Activated T-cell treated with anti-CD3 and anti-CD28 coated beads, Interleukin-2, amount 50 U/mL, for 72 hours (primary cell): Measurements from ENCODE around the gene MET. TPM values are rescaled to one million over a fixed set of nuclear protein-coding genes. Genes with fewer than 3 reads are reported as not detected.

ENCODE experiments used
- ATAC-seq, 2 donors: fragments of 150-1000 bp; cut with Tn5 transposase; replicated peaks in 1 of 2; 2 replicates each; pipeline ENCODE4 v1.10.0; 2021; ENCODE audit warnings: moderate library complexity in 2 of 2, mild to moderate bottlenecking in 1 of 2
- DNase-seq, 2 donors: peaks; one replicate each; pipeline ENCODE4 v3.0.0; 2021 to 2022; ENCODE audit warnings: mixed read lengths in 1 of 2
- H3K27ac Mint-ChIP-seq: one replicate; pipeline ENCODE4 v1.8.0; 2022; ENCODE audit warnings: mild to moderate bottlenecking, moderate library complexity, mixed read lengths
- H3K27me3 Mint-ChIP-seq: one replicate; pipeline ENCODE4 v1.8.0; 2022; ENCODE audit warnings: low read depth, mixed read lengths
- H3K36me3 Mint-ChIP-seq, 2 donors: one replicate each; pipeline ENCODE4 v1.8.0; 2022; ENCODE audit warnings: mixed read lengths in 2 of 2, mild to moderate bottlenecking in 1 of 2; ENCODE audit not compliant: insufficient read depth in 2 of 2
- H3K4me1 Mint-ChIP-seq: one replicate; pipeline ENCODE4 v1.8.0; 2022; ENCODE audit warnings: low read depth, mixed read lengths
- H3K4me3 Mint-ChIP-seq, 2 donors: one replicate each; pipeline ENCODE4 v1.8.0; 2022; ENCODE audit warnings: mild to moderate bottlenecking in 2 of 2, mixed read lengths in 2 of 2, moderate library complexity in 2 of 2
- H3K9me3 Mint-ChIP-seq, 2 donors: one replicate each; pipeline ENCODE4 v1.8.0; 2022; ENCODE audit warnings: mixed read lengths in 2 of 2
- total RNA-seq, 2 donors: library from RNA; stranded (reverse); gene quantifications; one replicate each; pipeline ENCODE4 v1.2.3, GENCODE V29; 2022

Gene MET
- total RNA-seq, 2 donors from 2014 or later: 2.4 TPM

DNA sequence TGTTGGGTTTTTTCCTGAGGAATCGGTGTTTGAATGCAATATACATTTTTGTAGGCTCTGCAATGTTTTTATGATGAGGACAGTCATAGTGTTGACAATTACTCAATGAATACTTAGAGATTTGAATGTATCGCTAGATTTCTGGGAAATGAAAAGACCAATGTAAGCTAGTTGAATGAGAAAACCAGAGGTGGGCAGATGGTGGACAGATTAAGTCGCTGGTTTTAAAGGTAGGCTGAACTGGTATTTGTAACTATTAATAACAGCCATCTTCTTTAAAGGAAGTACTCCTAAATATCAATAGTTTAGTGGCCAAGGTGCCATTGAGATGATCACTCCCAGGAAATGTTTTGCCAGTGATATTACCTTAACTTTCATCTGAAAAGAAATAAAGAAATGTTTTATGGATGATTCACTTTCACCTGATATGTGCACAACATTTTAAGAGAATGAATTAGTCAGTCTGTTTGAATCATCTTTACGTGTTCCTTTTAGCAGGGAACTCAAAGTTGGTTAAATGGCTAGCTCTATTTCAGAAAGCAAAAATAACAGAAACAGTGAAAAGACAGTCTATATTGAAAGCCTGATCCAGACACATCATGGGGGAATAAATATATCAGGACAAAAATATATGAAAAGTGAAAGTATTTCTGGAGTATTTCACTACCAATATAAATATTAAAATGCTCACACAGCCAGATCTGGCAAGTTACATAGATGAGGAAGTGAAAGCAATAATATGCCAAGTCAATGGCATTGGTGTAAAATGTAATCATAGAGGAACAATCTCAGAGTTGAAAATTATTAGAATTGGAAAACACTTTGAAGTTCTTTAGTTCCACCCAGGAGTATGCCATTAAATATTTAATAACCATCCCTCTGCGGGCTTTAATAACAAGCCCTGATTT is 20.7 kb downstream of the MET start:
- DNase-seq: no peak

DNA sequence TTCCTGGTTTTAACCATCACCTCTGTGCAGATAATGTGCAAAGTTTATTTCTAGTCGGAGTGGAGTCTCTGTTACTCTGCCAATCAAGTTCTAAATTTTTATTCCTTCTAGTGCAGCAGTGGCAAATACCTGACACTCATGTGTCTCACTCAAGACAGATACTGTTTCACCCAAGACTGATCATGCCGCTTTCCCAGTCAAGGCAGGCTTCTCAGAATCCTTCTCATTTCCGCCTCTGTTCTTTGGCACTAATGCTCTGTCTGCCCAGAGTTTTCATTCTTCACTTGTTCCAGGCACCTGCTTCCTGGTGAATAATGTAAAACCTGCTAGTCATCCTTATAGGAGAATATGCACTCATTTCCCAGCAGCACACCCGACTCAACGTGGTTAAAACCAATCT is 24.7 kb downstream of the MET start:
- Mint-ChIP-seq H3K36me3 (no peaks in the 10 kb centered on the region), H3K4me3 (no peak overlapping the region), H3K9me3 (no peaks in the 10 kb centered on the region), H3K27ac (no peak overlapping the region), H3K27me3 (peaks cover 15% of the 10 kb centered on the region), H3K4me1 (no peaks in the 10 kb centered on the region)
- DNase-seq (no peak), ATAC-seq (no peak)

More for the DNA sequence above, 20.7 kb downstream of the MET start:
- Mint-ChIP-seq H3K4me1 (no peaks in the 10 kb centered on the region), H3K27ac (no peak overlapping the region), H3K27me3 (peaks cover 15% of the 10 kb centered on the region), H3K9me3 (no peaks in the 10 kb centered on the region), H3K36me3 (no peaks in the 10 kb centered on the region), H3K4me3 (no peak overlapping the region)
- ATAC-seq: no peak

DNA sequence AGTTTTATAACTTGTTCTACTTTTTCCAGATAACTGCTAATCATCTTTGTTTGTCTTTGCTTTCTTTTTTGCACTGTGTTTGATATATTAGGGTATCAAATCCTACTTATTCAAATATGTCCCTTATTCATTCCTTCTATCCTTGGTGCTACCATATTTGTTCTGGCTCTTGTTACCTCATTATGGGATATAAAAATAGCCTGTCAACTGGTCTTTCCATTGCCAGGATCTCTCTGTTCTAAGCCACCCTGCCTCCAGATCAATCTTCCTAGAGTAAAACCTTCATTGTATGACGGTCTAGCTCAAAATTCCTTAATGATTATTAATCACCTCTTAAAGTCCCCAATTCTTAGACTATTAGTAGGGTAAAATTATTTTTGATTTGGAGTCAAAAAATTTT is 25.2 kb downstream of the MET start:
- Mint-ChIP-seq H3K27me3 (peaks cover 17% of the 10 kb centered on the region), H3K4me3 (no peak overlapping the region), H3K9me3 (no peaks in the 10 kb centered on the region), H3K27ac (no peak overlapping the region), H3K4me1 (no peaks in the 10 kb centered on the region), H3K36me3 (no peaks in the 10 kb centered on the region)
- DNase-seq: no peak
- ATAC-seq: no peak

DNA sequence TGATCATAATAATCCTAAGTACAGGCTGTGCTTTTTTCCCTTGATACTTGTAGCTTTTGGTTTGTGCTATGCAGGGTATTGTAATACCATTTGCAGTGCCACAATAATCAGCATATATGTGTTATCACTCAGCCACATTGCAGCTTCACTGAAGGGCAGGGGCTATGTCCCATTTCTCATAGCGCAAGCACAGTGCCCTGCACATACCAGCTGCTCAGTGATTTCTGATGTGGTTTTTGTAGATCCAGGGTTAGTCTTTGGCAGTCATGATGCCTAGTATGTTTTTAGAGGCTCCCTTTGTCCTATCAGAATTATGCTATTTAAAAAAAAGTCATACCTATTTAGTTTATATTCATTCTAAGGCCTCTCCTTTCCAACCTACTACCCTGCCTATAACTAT is 25.8 kb downstream of the MET start:
- no peaks in the 10 kb centered on the region for H3K9me3 Mint-ChIP-seq
- DNase-seq: no peak
- ATAC-seq: no peak
- H3K27ac Mint-ChIP-seq: no peak overlapping the region
- no peaks in the 10 kb centered on the region for H3K4me1 Mint-ChIP-seq
- peaks cover 23% of the 10 kb centered on the region for H3K27me3 Mint-ChIP-seq
- no peak overlapping the region for H3K4me3 Mint-ChIP-seq
- H3K36me3 Mint-ChIP-seq: no peaks in the 10 kb centered on the region

DNA sequence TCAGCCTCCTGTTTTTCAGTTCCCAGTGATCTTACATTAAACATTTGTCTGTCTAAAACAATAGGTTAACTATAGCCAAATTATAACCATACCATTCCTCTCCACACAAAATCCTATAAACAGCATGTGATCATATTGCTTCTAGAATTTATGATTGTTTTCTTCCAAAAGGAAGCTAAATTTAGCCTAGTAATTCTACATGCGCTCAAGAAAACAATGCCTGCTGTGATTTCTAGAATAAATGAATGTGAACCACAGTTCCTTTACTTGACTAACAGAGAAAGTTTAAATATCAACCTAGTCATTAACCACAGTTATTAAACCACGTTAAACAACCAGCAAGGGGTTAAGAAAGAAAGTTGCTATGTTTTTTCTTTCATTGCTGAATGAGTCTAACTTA is 26.4 kb downstream of the MET start:
- no peak for ATAC-seq
- no peak overlapping the region for H3K4me3 Mint-ChIP-seq
- H3K9me3 Mint-ChIP-seq: no peaks in the 10 kb centered on the region
- DNase-seq: no peak
- H3K27ac Mint-ChIP-seq: no peak overlapping the region
- peaks cover 26% of the 10 kb centered on the region for H3K27me3 Mint-ChIP-seq
- H3K4me1 Mint-ChIP-seq: no peaks in the 10 kb centered on the region
- no peaks in the 10 kb centered on the region for H3K36me3 Mint-ChIP-seq

DNA sequence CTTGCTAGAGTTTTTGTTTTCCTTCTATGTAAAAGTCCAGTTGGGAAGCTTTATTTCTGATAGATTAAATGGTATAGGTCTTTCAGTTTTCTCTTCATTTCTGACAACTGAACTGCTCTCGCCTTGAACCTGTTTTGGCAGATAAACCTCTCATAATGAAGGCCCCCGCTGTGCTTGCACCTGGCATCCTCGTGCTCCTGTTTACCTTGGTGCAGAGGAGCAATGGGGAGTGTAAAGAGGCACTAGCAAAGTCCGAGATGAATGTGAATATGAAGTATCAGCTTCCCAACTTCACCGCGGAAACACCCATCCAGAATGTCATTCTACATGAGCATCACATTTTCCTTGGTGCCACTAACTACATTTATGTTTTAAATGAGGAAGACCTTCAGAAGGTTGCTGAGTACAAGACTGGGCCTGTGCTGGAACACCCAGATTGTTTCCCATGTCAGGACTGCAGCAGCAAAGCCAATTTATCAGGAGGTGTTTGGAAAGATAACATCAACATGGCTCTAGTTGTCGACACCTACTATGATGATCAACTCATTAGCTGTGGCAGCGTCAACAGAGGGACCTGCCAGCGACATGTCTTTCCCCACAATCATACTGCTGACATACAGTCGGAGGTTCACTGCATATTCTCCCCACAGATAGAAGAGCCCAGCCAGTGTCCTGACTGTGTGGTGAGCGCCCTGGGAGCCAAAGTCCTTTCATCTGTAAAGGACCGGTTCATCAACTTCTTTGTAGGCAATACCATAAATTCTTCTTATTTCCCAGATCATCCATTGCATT is 27.1 kb downstream of the MET start:
- DNase-seq (no peak), ATAC-seq (no peak)
- H3K4me1 Mint-ChIP-seq: no peaks in the 10 kb centered on the region
- no peaks in the 10 kb centered on the region for H3K9me3 Mint-ChIP-seq
- no peak overlapping the region for H3K4me3 Mint-ChIP-seq
- H3K36me3 Mint-ChIP-seq: no peaks in the 10 kb centered on the region
- H3K27ac Mint-ChIP-seq: no peak overlapping the region
- peaks cover 30% of the 10 kb centered on the region for H3K27me3 Mint-ChIP-seq

DNA sequence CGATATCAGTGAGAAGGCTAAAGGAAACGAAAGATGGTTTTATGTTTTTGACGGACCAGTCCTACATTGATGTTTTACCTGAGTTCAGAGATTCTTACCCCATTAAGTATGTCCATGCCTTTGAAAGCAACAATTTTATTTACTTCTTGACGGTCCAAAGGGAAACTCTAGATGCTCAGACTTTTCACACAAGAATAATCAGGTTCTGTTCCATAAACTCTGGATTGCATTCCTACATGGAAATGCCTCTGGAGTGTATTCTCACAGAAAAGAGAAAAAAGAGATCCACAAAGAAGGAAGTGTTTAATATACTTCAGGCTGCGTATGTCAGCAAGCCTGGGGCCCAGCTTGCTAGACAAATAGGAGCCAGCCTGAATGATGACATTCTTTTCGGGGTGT is 27.7 kb downstream of the MET start:
- peaks cover 36% of the 10 kb centered on the region for H3K27me3 Mint-ChIP-seq
- DNase-seq: no peak
- H3K27ac Mint-ChIP-seq: no peak overlapping the region
- no peaks in the 10 kb centered on the region for H3K4me1 Mint-ChIP-seq
- ATAC-seq: no peak
- no peaks in the 10 kb centered on the region for H3K9me3 Mint-ChIP-seq
- H3K4me3 Mint-ChIP-seq: no peak overlapping the region
- H3K36me3 Mint-ChIP-seq: no peaks in the 10 kb centered on the region

DNA sequence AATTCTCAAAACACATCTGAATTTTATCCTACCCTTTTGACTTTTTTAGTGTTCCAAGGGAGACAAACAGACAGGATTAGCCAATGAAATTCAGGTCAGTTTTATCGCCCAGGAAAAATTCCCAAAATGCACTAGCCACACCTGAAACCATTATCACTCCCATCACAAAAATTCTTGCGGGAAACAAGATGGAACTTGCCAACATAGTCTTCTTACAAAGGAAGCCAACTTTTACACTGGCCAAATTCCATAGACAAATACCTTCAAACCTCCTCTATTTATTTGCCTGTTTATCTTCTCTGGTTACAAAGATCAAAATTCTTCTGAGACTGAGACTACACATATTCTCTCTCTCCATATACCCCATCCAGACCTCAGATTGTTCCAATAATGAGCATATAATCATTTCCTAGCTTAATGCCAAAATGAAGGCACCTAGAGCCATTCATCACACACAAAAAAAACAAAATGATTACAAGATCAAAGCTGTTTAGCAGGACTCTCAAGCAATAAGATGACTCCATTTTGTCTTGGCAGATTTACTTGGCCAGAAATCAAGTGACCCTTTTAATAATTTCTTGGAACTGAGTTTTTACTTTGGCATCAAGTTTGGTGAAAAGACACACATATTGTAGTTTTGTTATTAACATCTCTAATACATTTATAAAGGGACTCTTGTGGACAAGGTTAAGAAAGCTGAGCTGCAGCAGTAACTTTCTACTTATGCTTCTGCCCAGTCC is 30.2 kb downstream of the MET start:
- Mint-ChIP-seq H3K27ac (no peak overlapping the region), H3K36me3 (no peaks in the 10 kb centered on the region), H3K9me3 (no peaks in the 10 kb centered on the region), H3K27me3 (peaks cover 24% of the 10 kb centered on the region), H3K4me3 (no peak overlapping the region), H3K4me1 (no peaks in the 10 kb centered on the region)
- no peak for ATAC-seq
- no peak for DNase-seq

DNA sequence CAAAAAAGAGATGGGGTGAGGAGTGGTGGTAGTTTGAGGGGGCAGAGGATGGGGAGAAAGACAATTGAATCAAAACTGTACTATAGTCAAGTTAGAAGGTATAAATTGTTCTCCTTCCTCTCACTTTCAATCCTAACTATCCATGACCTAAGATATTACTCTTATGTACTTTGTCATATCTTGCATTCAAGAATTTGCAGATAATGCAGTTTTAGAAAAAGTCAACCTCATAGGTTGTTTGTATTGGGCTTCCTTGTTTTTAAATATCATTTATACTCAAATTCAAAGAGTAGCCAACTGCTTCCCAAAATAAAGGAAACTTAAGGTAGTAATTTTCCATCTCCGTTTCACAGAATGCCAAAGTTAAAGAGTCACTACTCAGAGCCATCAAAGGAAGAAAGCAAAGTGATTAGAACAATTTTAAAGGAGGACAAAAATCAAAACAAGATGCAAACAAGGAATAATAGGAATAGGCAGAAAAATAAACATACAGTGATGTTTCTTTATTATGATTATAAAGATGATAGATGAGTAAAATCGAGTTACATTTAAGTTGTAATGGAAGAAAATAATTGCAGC is 32.7 kb downstream of the MET start:
- H3K27ac Mint-ChIP-seq: no peak overlapping the region
- DNase-seq: no peak
- no peaks in the 10 kb centered on the region for H3K36me3 Mint-ChIP-seq
- no peaks in the 10 kb centered on the region for H3K4me1 Mint-ChIP-seq
- H3K9me3 Mint-ChIP-seq: no peaks in the 10 kb centered on the region
- no peak overlapping the region for H3K4me3 Mint-ChIP-seq
- ATAC-seq: no peak
- H3K27me3 Mint-ChIP-seq: peaks cover 29% of the 10 kb centered on the region

DNA sequence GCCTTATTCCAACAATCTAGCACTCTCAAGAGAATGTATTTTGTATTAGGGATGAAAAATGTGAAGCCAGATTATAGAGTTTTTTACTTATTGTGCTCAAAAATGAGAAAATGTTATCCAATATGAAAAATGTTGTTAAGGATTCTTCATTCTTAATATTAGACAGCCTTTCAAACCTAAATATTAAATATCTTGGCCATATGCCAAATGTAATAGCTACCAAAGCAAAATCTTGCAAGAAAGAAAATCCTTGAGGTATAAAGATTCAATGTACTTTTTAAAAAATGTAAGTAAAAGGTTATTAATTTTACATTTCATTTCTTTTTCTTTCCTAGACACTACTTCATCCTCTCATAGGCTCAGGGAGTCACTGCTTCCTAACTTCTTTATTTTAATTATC is 33.4 kb downstream of the MET start:
- Mint-ChIP-seq H3K9me3 (no peaks in the 10 kb centered on the region), H3K36me3 (no peaks in the 10 kb centered on the region), H3K4me3 (no peak overlapping the region), H3K27me3 (peaks cover 36% of the 10 kb centered on the region), H3K27ac (no peak overlapping the region), H3K4me1 (no peaks in the 10 kb centered on the region)
- DNase-seq (no peak), ATAC-seq (no peak)

DNA sequence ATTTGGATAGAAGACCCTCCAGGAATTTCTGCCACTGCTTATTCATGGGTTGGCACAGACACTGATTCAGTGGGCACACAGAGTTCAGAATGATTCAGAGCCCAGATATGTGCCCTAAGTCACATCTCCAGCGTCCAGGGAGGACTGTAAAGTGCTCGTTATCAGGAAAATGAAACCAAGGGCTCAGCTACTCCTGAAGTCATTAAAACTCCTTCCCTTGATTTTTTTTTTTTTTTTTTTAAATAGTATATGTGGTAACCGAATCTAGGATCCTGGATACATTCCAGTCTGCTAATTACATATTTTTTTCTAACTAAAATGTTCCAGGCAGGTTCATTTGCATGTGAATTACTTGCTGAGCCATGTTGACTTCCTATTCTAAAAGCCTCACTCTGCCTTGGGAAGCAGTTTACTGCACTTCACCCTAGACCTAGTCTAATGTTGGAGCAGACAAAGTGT is 34.7 kb downstream of the MET start:
- H3K36me3 Mint-ChIP-seq: no peaks in the 10 kb centered on the region
- H3K27me3 Mint-ChIP-seq: peaks cover 36% of the 10 kb centered on the region
- no peaks in the 10 kb centered on the region for H3K9me3 Mint-ChIP-seq
- ATAC-seq (no peak), DNase-seq (no peak)
- no peak overlapping the region for H3K4me3 Mint-ChIP-seq
- no peaks in the 10 kb centered on the region for H3K4me1 Mint-ChIP-seq
- no peak overlapping the region for H3K27ac Mint-ChIP-seq

DNA sequence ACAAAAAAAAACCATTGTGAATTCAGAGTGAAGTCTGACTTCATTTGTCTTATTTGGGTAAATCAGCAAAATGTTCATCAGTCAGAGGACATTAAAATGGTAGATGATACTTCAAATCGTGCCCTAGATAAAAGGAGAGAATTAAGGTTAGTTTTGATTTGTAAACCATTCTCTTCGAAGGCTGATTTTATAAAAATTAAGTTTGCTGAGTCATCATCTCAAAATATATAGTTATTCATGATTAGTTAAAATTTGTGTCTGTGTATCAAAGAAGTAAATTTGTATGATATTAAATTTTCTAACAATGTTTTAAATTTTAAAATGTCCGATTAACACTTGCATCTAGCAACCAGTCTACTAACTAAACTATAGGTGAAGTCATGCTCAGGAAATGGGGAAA is 35.3 kb downstream of the MET start:
- DNase-seq (no peak), ATAC-seq (no peak)
- no peaks in the 10 kb centered on the region for H3K4me1 Mint-ChIP-seq
- no peaks in the 10 kb centered on the region for H3K9me3 Mint-ChIP-seq
- H3K4me3 Mint-ChIP-seq: no peak overlapping the region
- H3K27ac Mint-ChIP-seq: no peak overlapping the region
- H3K36me3 Mint-ChIP-seq: no peaks in the 10 kb centered on the region
- H3K27me3 Mint-ChIP-seq: peaks cover 32% of the 10 kb centered on the region

DNA sequence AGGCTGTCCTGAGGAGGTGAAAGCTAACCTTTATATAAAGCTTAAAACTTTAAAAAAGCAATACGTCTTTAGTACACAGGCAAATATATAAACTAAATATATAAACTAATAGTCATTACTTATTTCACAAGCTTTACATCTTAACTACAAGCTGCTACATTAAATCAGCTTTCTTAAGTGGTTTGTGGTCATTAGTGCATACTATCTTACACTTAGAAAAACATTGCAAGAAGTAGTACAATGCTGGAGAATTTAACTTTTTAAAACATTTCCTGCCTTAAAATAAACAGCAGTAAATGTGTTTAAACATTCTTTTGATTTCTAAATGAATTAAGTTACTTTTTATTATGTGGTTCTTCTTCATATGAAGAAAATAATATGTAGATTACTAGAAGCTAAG is 36.3 kb downstream of the MET start:
- H3K27me3 Mint-ChIP-seq: peaks cover 25% of the 10 kb centered on the region
- no peaks in the 10 kb centered on the region for H3K9me3 Mint-ChIP-seq
- no peak overlapping the region for H3K27ac Mint-ChIP-seq
- ATAC-seq (no peak), DNase-seq (no peak)
- H3K4me3 Mint-ChIP-seq: no peak overlapping the region
- no peaks in the 10 kb centered on the region for H3K36me3 Mint-ChIP-seq
- H3K4me1 Mint-ChIP-seq: no peaks in the 10 kb centered on the region
